Thyroid gland (tissue), 4 donors: Measurements from ENCODE around the gene USP24.

Source experiments
- CTCF ChIP-seq, 6 experiments: fragments of 200-600 bp in 3 of 6; fragments of 450-650 bp in 3 of 6; sonication (generic) in 3 of 6; IDR thresholded peaks; one replicate each; pipeline ENCODE4 v1.5.1; 2016 to 2019; ENCODE audit warnings: antibody characterized with exemption in 6 of 6, mild to moderate bottlenecking in 2 of 6, inconsistent platforms in 1 of 6, moderate library complexity in 1 of 6
- POLR2A ChIP-seq, 2 donors: fragments of 450-650 bp; IDR thresholded peaks; one replicate each; pipeline ENCODE4 v1.6.1; 2017; ENCODE audit warnings: antibody characterized with exemption in 2 of 2, mild to moderate bottlenecking in 2 of 2, moderate library complexity in 1 of 2

- TF ChIP-seq CTCF (IDR thresholded peaks at IDR 0.05) (no peak), POLR2A (IDR thresholded peaks at IDR 0.05) (no peak)
Measured at GRCh38 chr1:55190109-55190508, 25.1 kb downstream of the USP24 start.
